OCI-LY1 (cell line): ENCODE results near the gene JMJD1C.

ENCODE experiments used
- EZH2 ChIP-seq: fragments of 200-600 bp; sonication (generic), shearing (Covaris generic); IDR thresholded peaks from 2 replicates; pipeline ENCODE4 v1.8.0; 2017; ENCODE audit warnings: borderline replicate concordance, mixed run types, mild to moderate bottlenecking, antibody characterized with exemption, low read length, moderate library complexity, mixed read lengths
- TF ChIP-seq, protein P1 (sequence below): fragments of 200-600 bp; sonication (generic), shearing (Covaris generic); IDR thresholded peaks from 2 replicates; pipeline ENCODE4 v1.5.1; 2017; ENCODE audit warnings: mild to moderate bottlenecking, antibody characterized with exemption, low read length, moderate library complexity, mixed read lengths

GRCh38 chr10:63297941-63298340 is 167.8 kb downstream of the JMJD1C start:
- TF ChIP-seq EZH2 = no peak
- TF ChIP-seq, protein P1, sequence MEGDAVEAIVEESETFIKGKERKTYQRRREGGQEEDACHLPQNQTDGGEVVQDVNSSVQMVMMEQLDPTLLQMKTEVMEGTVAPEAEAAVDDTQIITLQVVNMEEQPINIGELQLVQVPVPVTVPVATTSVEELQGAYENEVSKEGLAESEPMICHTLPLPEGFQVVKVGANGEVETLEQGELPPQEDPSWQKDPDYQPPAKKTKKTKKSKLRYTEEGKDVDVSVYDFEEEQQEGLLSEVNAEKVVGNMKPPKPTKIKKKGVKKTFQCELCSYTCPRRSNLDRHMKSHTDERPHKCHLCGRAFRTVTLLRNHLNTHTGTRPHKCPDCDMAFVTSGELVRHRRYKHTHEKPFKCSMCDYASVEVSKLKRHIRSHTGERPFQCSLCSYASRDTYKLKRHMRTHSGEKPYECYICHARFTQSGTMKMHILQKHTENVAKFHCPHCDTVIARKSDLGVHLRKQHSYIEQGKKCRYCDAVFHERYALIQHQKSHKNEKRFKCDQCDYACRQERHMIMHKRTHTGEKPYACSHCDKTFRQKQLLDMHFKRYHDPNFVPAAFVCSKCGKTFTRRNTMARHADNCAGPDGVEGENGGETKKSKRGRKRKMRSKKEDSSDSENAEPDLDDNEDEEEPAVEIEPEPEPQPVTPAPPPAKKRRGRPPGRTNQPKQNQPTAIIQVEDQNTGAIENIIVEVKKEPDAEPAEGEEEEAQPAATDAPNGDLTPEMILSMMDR = no peak
